GM23338 (cell line): ENCODE measurements around the gene PIK3AP1.

ENCODE experiments used
- EZH2 ChIP-seq: fragments of 200-600 bp; sonication (generic); IDR thresholded peaks from one replicate; pipeline ENCODE4 v1.8.0; 2017; ENCODE audit warnings: antibody characterized with exemption, mild to moderate bottlenecking, low read depth; ENCODE audit not compliant: unreplicated experiment
- EZH2phosphoT487 ChIP-seq: fragments of 200-600 bp; sonication (generic); IDR thresholded peaks from one replicate; pipeline ENCODE4 v1.8.1; 2018; ENCODE audit warnings: antibody characterized with exemption; ENCODE audit not compliant: unreplicated experiment
- JUNB ChIP-seq: IDR thresholded peaks from one replicate; pipeline ENCODE4 v1.6.1; 2016; ENCODE audit warnings: antibody characterized with exemption; ENCODE audit not compliant: unreplicated experiment
- POLR2AphosphoS5 ChIP-seq: IDR thresholded peaks from 2 replicates; pipeline ENCODE4 v1.6.1; 2016; ENCODE audit warnings: antibody characterized with exemption, low read depth
- TF ChIP-seq, protein P1 (sequence below), 2 experiments: fragments of 200-600 bp in 1 of 2; sonication (generic) in 1 of 2; conservative IDR thresholded peaks; 2 replicates each; pipeline versions ENCODE4 v1.5.1 to v1.6.1; 2016 to 2017; ENCODE audit warnings: antibody characterized with exemption in 2 of 2, low read depth in 2 of 2, mild to moderate bottlenecking in 2 of 2, moderate library complexity in 1 of 2
- TF ChIP-seq, protein P2 (sequence below): IDR thresholded peaks from 2 replicates; pipeline ENCODE4 v1.6.1; 2016; ENCODE audit warnings: antibody characterized with exemption
- TF ChIP-seq, protein P3 (sequence below): IDR thresholded peaks from one replicate; pipeline ENCODE4 v1.6.1; 2018; ENCODE audit warnings: antibody characterized with exemption; ENCODE audit not compliant: unreplicated experiment

- TF ChIP-seq, protein P1, sequence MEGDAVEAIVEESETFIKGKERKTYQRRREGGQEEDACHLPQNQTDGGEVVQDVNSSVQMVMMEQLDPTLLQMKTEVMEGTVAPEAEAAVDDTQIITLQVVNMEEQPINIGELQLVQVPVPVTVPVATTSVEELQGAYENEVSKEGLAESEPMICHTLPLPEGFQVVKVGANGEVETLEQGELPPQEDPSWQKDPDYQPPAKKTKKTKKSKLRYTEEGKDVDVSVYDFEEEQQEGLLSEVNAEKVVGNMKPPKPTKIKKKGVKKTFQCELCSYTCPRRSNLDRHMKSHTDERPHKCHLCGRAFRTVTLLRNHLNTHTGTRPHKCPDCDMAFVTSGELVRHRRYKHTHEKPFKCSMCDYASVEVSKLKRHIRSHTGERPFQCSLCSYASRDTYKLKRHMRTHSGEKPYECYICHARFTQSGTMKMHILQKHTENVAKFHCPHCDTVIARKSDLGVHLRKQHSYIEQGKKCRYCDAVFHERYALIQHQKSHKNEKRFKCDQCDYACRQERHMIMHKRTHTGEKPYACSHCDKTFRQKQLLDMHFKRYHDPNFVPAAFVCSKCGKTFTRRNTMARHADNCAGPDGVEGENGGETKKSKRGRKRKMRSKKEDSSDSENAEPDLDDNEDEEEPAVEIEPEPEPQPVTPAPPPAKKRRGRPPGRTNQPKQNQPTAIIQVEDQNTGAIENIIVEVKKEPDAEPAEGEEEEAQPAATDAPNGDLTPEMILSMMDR (conservative IDR thresholded peaks at IDR 0.05; ENCODE audit: low read depth in 2 of 2) = no peak
- TF ChIP-seq, protein P2, sequence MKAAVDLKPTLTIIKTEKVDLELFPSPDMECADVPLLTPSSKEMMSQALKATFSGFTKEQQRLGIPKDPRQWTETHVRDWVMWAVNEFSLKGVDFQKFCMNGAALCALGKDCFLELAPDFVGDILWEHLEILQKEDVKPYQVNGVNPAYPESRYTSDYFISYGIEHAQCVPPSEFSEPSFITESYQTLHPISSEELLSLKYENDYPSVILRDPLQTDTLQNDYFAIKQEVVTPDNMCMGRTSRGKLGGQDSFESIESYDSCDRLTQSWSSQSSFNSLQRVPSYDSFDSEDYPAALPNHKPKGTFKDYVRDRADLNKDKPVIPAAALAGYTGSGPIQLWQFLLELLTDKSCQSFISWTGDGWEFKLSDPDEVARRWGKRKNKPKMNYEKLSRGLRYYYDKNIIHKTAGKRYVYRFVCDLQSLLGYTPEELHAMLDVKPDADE = no peak
- TF ChIP-seq EZH2 = no peak
- TF ChIP-seq POLR2AphosphoS5 = no peak
- TF ChIP-seq, protein P3, sequence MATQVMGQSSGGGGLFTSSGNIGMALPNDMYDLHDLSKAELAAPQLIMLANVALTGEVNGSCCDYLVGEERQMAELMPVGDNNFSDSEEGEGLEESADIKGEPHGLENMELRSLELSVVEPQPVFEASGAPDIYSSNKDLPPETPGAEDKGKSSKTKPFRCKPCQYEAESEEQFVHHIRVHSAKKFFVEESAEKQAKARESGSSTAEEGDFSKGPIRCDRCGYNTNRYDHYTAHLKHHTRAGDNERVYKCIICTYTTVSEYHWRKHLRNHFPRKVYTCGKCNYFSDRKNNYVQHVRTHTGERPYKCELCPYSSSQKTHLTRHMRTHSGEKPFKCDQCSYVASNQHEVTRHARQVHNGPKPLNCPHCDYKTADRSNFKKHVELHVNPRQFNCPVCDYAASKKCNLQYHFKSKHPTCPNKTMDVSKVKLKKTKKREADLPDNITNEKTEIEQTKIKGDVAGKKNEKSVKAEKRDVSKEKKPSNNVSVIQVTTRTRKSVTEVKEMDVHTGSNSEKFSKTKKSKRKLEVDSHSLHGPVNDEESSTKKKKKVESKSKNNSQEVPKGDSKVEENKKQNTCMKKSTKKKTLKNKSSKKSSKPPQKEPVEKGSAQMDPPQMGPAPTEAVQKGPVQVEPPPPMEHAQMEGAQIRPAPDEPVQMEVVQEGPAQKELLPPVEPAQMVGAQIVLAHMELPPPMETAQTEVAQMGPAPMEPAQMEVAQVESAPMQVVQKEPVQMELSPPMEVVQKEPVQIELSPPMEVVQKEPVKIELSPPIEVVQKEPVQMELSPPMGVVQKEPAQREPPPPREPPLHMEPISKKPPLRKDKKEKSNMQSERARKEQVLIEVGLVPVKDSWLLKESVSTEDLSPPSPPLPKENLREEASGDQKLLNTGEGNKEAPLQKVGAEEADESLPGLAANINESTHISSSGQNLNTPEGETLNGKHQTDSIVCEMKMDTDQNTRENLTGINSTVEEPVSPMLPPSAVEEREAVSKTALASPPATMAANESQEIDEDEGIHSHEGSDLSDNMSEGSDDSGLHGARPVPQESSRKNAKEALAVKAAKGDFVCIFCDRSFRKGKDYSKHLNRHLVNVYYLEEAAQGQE = no peak
- no peak for TF ChIP-seq JUNB
- no peak for TF ChIP-seq EZH2phosphoT487
Observed at GRCh38 chr10:96588616-96589419, 131.5 kb downstream of the PIK3AP1 start.
